Esophagus muscularis mucosa (tissue), 3 donors: ENCODE measurements around the gene CBX5.

Experiments used
- POLR2A ChIP-seq: fragments of 450-650 bp; IDR thresholded peaks from one replicate; pipeline ENCODE4 v1.6.1; 2017; ENCODE audit warnings: antibody characterized with exemption, moderate library complexity, mild to moderate bottlenecking, low read depth
- POLR2AphosphoS5 ChIP-seq, 2 donors: sonication (generic); formaldehyde crosslinking; IDR thresholded peaks; one replicate each; pipeline ENCODE4 v1.6.1; 2017; ENCODE audit warnings: antibody characterized with exemption in 2 of 2
- TF ChIP-seq, protein P1 (sequence below), 3 experiments: fragments of 200-600 bp in 2 of 3; fragments of 450-650 bp in 1 of 3; sonication (generic) in 2 of 3; IDR thresholded peaks; one replicate each; pipeline ENCODE4 v1.5.1; 2017 to 2019; ENCODE audit warnings: antibody characterized with exemption in 3 of 3, mild to moderate bottlenecking in 2 of 3, moderate library complexity in 1 of 3

- TF ChIP-seq, protein P1, sequence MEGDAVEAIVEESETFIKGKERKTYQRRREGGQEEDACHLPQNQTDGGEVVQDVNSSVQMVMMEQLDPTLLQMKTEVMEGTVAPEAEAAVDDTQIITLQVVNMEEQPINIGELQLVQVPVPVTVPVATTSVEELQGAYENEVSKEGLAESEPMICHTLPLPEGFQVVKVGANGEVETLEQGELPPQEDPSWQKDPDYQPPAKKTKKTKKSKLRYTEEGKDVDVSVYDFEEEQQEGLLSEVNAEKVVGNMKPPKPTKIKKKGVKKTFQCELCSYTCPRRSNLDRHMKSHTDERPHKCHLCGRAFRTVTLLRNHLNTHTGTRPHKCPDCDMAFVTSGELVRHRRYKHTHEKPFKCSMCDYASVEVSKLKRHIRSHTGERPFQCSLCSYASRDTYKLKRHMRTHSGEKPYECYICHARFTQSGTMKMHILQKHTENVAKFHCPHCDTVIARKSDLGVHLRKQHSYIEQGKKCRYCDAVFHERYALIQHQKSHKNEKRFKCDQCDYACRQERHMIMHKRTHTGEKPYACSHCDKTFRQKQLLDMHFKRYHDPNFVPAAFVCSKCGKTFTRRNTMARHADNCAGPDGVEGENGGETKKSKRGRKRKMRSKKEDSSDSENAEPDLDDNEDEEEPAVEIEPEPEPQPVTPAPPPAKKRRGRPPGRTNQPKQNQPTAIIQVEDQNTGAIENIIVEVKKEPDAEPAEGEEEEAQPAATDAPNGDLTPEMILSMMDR (IDR thresholded peaks at IDR 0.05) = no peak
- TF ChIP-seq POLR2AphosphoS5 (IDR thresholded peaks at IDR 0.05) (no peak), POLR2A (no peak)
Observed at GRCh38 chr12:54208591-54208990, 71.3 kb downstream of the CBX5 start.
